Measurements from ENCODE around the gene TENT4A. TPM values are rescaled to one million over a fixed set of nuclear protein-coding genes. Genes with fewer than 3 reads are reported as not detected.

Gene TENT4A
- total and polyA plus RNA-seq, 10 of the 15 experiments (the other 5 are each of a cell fraction or from before 2014, with no cell fraction given): 1.4 to 30.6 (median 12.5) TPM

DNA sequence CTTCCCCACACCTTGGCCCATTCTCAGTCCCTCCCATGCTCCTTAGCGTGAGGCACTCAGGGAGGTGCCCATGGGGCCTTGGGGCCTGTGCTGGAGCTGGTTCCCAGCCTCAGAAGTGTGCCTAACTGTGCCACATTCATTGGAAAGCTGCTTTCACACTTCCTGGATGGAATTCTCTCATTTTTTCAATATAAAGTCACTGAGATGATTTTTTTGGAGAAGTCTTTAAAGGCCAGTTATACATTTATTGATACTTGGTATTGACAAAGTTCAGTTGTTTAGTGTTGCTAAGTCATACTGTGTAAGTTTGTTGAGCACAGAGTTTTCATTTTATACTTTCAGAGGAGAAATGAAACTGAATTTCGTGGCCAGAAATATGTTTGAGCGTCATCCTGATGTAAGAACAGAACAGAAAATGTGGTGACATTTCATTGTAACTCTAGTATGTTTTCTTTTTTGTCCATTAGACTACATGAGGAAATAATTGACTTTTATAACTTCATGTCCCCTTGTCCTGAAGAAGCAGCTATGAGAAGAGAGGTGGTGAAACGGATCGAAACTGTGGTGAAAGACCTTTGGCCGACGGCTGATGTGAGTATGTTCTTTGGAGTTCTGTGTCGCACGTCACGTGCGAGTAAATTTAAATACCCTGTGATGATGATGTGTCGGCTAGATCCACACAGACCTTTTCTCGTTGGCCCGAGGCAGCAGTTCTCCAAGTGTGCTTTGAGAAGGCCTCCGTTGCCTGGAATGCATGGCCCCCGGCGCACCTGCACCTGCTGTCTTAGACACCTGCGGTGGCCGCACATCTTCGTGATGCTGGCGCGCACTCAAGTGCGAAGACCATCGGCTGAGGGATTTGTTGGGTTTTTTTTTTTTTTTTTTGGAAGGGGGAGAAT lies 24.1 kb downstream of the TENT4A start (continued):
- TF ChIP-seq, protein P1, sequence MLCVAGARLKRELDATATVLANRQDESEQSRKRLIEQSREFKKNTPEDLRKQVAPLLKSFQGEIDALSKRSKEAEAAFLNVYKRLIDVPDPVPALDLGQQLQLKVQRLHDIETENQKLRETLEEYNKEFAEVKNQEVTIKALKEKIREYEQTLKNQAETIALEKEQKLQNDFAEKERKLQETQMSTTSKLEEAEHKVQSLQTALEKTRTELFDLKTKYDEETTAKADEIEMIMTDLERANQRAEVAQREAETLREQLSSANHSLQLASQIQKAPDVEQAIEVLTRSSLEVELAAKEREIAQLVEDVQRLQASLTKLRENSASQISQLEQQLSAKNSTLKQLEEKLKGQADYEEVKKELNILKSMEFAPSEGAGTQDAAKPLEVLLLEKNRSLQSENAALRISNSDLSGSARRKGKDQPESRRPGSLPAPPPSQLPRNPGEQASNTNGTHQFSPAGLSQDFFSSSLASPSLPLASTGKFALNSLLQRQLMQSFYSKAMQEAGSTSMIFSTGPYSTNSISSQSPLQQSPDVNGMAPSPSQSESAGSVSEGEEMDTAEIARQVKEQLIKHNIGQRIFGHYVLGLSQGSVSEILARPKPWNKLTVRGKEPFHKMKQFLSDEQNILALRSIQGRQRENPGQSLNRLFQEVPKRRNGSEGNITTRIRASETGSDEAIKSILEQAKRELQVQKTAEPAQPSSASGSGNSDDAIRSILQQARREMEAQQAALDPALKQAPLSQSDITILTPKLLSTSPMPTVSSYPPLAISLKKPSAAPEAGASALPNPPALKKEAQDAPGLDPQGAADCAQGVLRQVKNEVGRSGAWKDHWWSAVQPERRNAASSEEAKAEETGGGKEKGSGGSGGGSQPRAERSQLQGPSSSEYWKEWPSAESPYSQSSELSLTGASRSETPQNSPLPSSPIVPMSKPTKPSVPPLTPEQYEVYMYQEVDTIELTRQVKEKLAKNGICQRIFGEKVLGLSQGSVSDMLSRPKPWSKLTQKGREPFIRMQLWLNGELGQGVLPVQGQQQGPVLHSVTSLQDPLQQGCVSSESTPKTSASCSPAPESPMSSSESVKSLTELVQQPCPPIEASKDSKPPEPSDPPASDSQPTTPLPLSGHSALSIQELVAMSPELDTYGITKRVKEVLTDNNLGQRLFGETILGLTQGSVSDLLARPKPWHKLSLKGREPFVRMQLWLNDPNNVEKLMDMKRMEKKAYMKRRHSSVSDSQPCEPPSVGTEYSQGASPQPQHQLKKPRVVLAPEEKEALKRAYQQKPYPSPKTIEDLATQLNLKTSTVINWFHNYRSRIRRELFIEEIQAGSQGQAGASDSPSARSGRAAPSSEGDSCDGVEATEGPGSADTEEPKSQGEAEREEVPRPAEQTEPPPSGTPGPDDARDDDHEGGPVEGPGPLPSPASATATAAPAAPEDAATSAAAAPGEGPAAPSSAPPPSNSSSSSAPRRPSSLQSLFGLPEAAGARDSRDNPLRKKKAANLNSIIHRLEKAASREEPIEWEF (IDR thresholded peaks at IDR 0.05; ENCODE audit: insufficient replicate concordance, low read depth, low read length): peak; percentile 97
- TF ChIP-seq ZNF207 (IDR thresholded peaks at IDR 0.05; ENCODE audit: borderline replicate concordance) (no peak), SPI1 (IDR thresholded peaks at IDR 0.05; ENCODE audit: borderline replicate concordance, insufficient read depth, low read depth, low read length) (peak; percentile 91), LARP7 (IDR thresholded peaks at IDR 0.05) (no peak), ZNF384 (IDR thresholded peaks at IDR 0.05; ENCODE audit: borderline replicate concordance, low read depth, low read length) (peak; percentile 65), ZZZ3 (IDR thresholded peaks at IDR 0.05; ENCODE audit: control insufficient read depth, insufficient read length, low read depth) (no peak), IKZF2 (IDR thresholded peaks at IDR 0.05) (peak; percentile 75 to 86), RAD51 (IDR thresholded peaks at IDR 0.05) (peak; percentile 85), RAD21 (IDR thresholded peaks at IDR 0.05; ENCODE audit: insufficient read depth, low read depth, low read length) (peak; percentile 6; the same call in 1 of the 2 replicates), NFIC (IDR thresholded peaks at IDR 0.05; ENCODE audit: low read depth, low read length) (peak; percentile 97), MYB (IDR thresholded peaks at IDR 0.05; ENCODE audit: borderline replicate concordance, low read depth, low read length) (no peak), TBL1XR1 (IDR thresholded peaks at IDR 0.05; ENCODE audit: low read depth, low read length) (0 out of 2 replicates have a peak, but pooled peaks have one; percentile 43), BHLHE40 (IDR thresholded peaks at IDR 0.05; ENCODE audit: borderline replicate concordance in 1 of 2, low read depth in 2 of 2, low read length in 1 of 2) (peak; percentile 98), TARDBP (IDR thresholded peaks at IDR 0.05; ENCODE audit: borderline replicate concordance) (no peak)
- TF ChIP-seq, protein P2, sequence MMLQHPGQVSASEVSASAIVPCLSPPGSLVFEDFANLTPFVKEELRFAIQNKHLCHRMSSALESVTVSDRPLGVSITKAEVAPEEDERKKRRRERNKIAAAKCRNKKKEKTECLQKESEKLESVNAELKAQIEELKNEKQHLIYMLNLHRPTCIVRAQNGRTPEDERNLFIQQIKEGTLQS (IDR thresholded peaks at IDR 0.05; ENCODE audit: borderline replicate concordance, extremely low read depth, low read depth, low read length): no peak
- TF ChIP-seq, protein P3, sequence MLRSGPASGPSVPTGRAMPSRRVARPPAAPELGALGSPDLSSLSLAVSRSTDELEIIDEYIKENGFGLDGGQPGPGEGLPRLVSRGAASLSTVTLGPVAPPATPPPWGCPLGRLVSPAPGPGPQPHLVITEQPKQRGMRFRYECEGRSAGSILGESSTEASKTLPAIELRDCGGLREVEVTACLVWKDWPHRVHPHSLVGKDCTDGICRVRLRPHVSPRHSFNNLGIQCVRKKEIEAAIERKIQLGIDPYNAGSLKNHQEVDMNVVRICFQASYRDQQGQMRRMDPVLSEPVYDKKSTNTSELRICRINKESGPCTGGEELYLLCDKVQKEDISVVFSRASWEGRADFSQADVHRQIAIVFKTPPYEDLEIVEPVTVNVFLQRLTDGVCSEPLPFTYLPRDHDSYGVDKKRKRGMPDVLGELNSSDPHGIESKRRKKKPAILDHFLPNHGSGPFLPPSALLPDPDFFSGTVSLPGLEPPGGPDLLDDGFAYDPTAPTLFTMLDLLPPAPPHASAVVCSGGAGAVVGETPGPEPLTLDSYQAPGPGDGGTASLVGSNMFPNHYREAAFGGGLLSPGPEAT (IDR thresholded peaks at IDR 0.05; ENCODE audit: low read depth): peak; percentile 67; the same call in 1 of the 2 replicates
- TF ChIP-seq, protein P4, sequence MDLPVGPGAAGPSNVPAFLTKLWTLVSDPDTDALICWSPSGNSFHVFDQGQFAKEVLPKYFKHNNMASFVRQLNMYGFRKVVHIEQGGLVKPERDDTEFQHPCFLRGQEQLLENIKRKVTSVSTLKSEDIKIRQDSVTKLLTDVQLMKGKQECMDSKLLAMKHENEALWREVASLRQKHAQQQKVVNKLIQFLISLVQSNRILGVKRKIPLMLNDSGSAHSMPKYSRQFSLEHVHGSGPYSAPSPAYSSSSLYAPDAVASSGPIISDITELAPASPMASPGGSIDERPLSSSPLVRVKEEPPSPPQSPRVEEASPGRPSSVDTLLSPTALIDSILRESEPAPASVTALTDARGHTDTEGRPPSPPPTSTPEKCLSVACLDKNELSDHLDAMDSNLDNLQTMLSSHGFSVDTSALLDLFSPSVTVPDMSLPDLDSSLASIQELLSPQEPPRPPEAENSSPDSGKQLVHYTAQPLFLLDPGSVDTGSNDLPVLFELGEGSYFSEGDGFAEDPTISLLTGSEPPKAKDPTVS (IDR thresholded peaks at IDR 0.05; ENCODE audit: low read depth, low read length): no peak
- TF ChIP-seq, protein P5, sequence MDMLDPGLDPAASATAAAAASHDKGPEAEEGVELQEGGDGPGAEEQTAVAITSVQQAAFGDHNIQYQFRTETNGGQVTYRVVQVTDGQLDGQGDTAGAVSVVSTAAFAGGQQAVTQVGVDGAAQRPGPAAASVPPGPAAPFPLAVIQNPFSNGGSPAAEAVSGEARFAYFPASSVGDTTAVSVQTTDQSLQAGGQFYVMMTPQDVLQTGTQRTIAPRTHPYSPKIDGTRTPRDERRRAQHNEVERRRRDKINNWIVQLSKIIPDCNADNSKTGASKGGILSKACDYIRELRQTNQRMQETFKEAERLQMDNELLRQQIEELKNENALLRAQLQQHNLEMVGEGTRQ (IDR thresholded peaks at IDR 0.05; ENCODE audit: borderline replicate concordance, low read depth, low read length): peak; percentile 22; the same call in 1 of the 2 replicates
